ENCODE results near the gene SLC7A5. TPM values are rescaled to one million over a fixed set of nuclear protein-coding genes. Genes with fewer than 3 reads are reported as not detected.

Gene SLC7A5
- total and polyA plus RNA-seq, 2 of the 4 experiments (the other 2 are of a cell fraction) = 11.3 to 101 TPM

GRCh38 chr16:87845807-87846619 is 23.3 kb downstream of the SLC7A5 start (continued):
- no peak for TF ChIP-seq RCOR1 (IDR thresholded peaks at IDR 0.05; ENCODE audit: insufficient replicate concordance, low read length)

- ChIA-PET CTCF (no interaction called here), POLR2A (ENCODE audit: unreplicated experiment) (no interaction called here)
- Histone ChIP-seq H3K14ac (replicated peaks; ENCODE audit: low read depth, low read length) (no peak overlapping the region), H3K27ac (ENCODE audit: insufficient read depth, low read length) (no peak overlapping the region), H3K9me1 (ENCODE audit: insufficient read depth, low read length) (peaks cover 6% of the 10 kb centered on the region; the same call in 1 of the 2 replicates), H2BK15ac (ENCODE audit: low read depth, low read length) (no peak overlapping the region), H3K27me3 (ENCODE audit: control insufficient read depth, insufficient read depth, low read length) (no peaks in the 10 kb centered on the region), H2BK120ac (ENCODE audit: low read depth, low read length) (no peak overlapping the region), H3K79me1 (ENCODE audit: low read depth in 1 of 2, low read length in 2 of 2) (peaks cover 25 to 98% of the 10 kb centered on the region in 2 experiments), H3K9ac (ENCODE audit: low read depth, low read length) (no peak overlapping the region), H3K4ac (ENCODE audit: low read depth, low read length) (no peak overlapping the region), H3K4me3 (ENCODE audit: insufficient read depth, low read depth, low read length) (no peak overlapping the region), H4K5ac (ENCODE audit: low read depth, low read length) (no peak overlapping the region), H2AFZ (replicated peaks; ENCODE audit: low read length, poor library complexity) (no peak overlapping the region), H3K18ac (ENCODE audit: low read depth, low read length) (no peak overlapping the region), H4K20me1 (ENCODE audit: insufficient read depth, low read length) (peaks cover 97% of the 10 kb centered on the region), H3K9me3 (ENCODE audit: control insufficient read depth, insufficient read depth, low read length) (no peaks in the 10 kb centered on the region), H3K4me2 (ENCODE audit: low read depth, low read length) (no peak overlapping the region), H2AK5ac (ENCODE audit: low read depth, low read length) (no peak overlapping the region), H3K4me1 (ENCODE audit: control insufficient read depth, insufficient read depth, low read length) (no peaks in the 10 kb centered on the region; the same call in 1 of the 2 replicates), H2AK9ac (replicated peaks; ENCODE audit: low read depth, low read length, poor library complexity) (peak overlapping the region; percentile 31), H3K56ac (ENCODE audit: extremely low read depth, insufficient read depth, low read length) (no peak overlapping the region), H3K23ac (ENCODE audit: low read depth, low read length) (no peak overlapping the region), H2BK5ac (ENCODE audit: low read depth, low read length, poor library complexity, severe bottlenecking) (no peak overlapping the region), H4K91ac (ENCODE audit: insufficient read depth, low read depth, low read length) (no peak overlapping the region), H3K36me3 (ENCODE audit: control insufficient read depth, insufficient read depth, low read length) (peaks cover 73% of the 10 kb centered on the region), H2BK20ac (ENCODE audit: low read depth, low read length) (no peak overlapping the region), H4K8ac (ENCODE audit: low read depth in 2 of 2, low read length in 2 of 2) (no peak overlapping the region)
- TF ChIP-seq MXI1 (IDR thresholded peaks at IDR 0.05; ENCODE audit: borderline replicate concordance, low read depth, low read length) (no peak), USF2 (IDR thresholded peaks at IDR 0.05; ENCODE audit: low read depth, low read length) (no peak), CEBPB (IDR thresholded peaks at IDR 0.05; ENCODE audit: low read depth, low read length) (no peak), RAD21 (IDR thresholded peaks at IDR 0.05; ENCODE audit: low read length) (no peak), FOS (IDR thresholded peaks at IDR 0.05; ENCODE audit: low read depth, low read length) (no peak), CTCF (conservative IDR thresholded peaks at IDR 0.05; ENCODE audit: low read depth, low read length) (no peak), MAZ (IDR thresholded peaks at IDR 0.05; ENCODE audit: borderline replicate concordance, low read depth, low read length) (no peak), RFX5 (IDR thresholded peaks at IDR 0.05; ENCODE audit: low read depth, low read length) (no peak), ELK1 (IDR thresholded peaks at IDR 0.05; ENCODE audit: borderline replicate concordance, low read depth, low read length) (no peak)
- intact Hi-C loops (cut with micrococcal nuclease) (no loop called here), dilution Hi-C loops (cut with HindIII; ENCODE audit: low sequenced_read_pairs, unreplicated experiment) (no loop called here), in situ Hi-C loops (cut with MboI; ENCODE audit: low sequenced_read_pairs) (no loop called here)
- DNase-seq = no peak
- ATAC-seq (ENCODE audit: low read depth) = peak; percentile 48
- 40% methylated on average over 1 of the region's 13 CpGs; no CpG with 5 or more reads in 1 of the 2 experiments for WGBS, 2 experiments (ENCODE audit: extremely low coverage in 2 of 2, insufficient read length in 1 of 2)
- BruUV-seq (replicated peaks) = no TSS peak
Observed at GRCh38 chr16:87845213-87845612, 24.1 kb downstream of the SLC7A5 start.
